DND-41 (cell line): ENCODE data around the gene PPIL1.
A peak's percentile ranks its signal among the peaks of the same experiment; 100 is the strongest.

Experiments
- ATAC-seq: fragments of 200-7000 bp; cut with Tn5 transposase; 3 replicates; pipeline ENCODE4 v1.9.1; 2021; ENCODE audit warnings: low read depth; ENCODE audit not compliant: insufficient read depth
- DNase-seq: peaks from one replicate; pipeline ENCODE4 v3.0.0-alpha.2; 2020
- H2AFZ ChIP-seq: 2 replicates; pipeline ENCODE4 v1.6.0; 2012; ENCODE audit warnings: low read depth, low read length
- H3K27ac ChIP-seq: 2 replicates; pipeline ENCODE4 v1.5.1; 2012; ENCODE audit warnings: low read length, inconsistent platforms
- H3K27me3 ChIP-seq: fragments of 200-600 bp; sonication (generic); 2 replicates; pipeline ENCODE4 v1.6.0; 2012; ENCODE audit warnings: low read length, mild to moderate bottlenecking, inconsistent platforms; ENCODE audit not compliant: insufficient read depth, poor library complexity
- H3K36me3 ChIP-seq: 2 replicates; pipeline ENCODE4 v1.5.1; 2012; ENCODE audit warnings: low read length, inconsistent platforms; ENCODE audit not compliant: insufficient read depth
- H3K4me1 ChIP-seq: 2 replicates; pipeline ENCODE4 v1.5.1; 2012; ENCODE audit warnings: mild to moderate bottlenecking, low read length; ENCODE audit not compliant: insufficient read depth
- H3K4me2 ChIP-seq: 2 replicates; pipeline ENCODE4 v1.6.0; 2012; ENCODE audit warnings: mild to moderate bottlenecking, moderate library complexity, low read length, inconsistent platforms; ENCODE audit not compliant: insufficient read depth
- H3K4me3 ChIP-seq, 2 experiments: fragments of 200-600 bp in 1 of 2; shearing (Covaris generic) in 1 of 2; 2 replicates each; pipeline ENCODE4 v1.5.1; 2012 to 2016; ENCODE audit warnings: inconsistent platforms in 2 of 2, low read length in 2 of 2, mild to moderate bottlenecking in 2 of 2, low read depth in 1 of 2, moderate library complexity in 1 of 2
- H3K79me2 ChIP-seq: 2 replicates; pipeline ENCODE4 v1.6.0; 2012; ENCODE audit warnings: low read length, inconsistent platforms; ENCODE audit not compliant: insufficient read depth
- H3K9ac ChIP-seq: 2 replicates; pipeline ENCODE4 v1.6.0; 2012; ENCODE audit warnings: low read depth, mild to moderate bottlenecking, inconsistent platforms, low read length, moderate library complexity
- H3K9me3 ChIP-seq: 2 replicates; pipeline ENCODE4 v1.5.1; 2012; ENCODE audit warnings: low read length, moderate library complexity, mild to moderate bottlenecking, inconsistent platforms; ENCODE audit not compliant: insufficient read depth, severe bottlenecking
- H4K20me1 ChIP-seq: 2 replicates; pipeline ENCODE4 v1.6.0; 2012; ENCODE audit warnings: low read length; ENCODE audit not compliant: insufficient read depth
- EZH2 ChIP-seq: IDR thresholded peaks from 3 replicates; pipeline ENCODE4 v1.6.1; 2012; ENCODE audit warnings: borderline replicate concordance, low read depth, mild to moderate bottlenecking, moderate library complexity, low read length, inconsistent platforms; ENCODE audit not compliant: severe bottlenecking
- TF ChIP-seq, protein P1 (sequence below): IDR thresholded peaks from 2 replicates; pipeline ENCODE4 v1.5.1; 2012; ENCODE audit warnings: borderline replicate concordance, low read length, moderate library complexity, mild to moderate bottlenecking; ENCODE audit not compliant: poor library complexity, severe bottlenecking; ENCODE audit errors: extremely low read depth

PPIL1 gene

DNA sequence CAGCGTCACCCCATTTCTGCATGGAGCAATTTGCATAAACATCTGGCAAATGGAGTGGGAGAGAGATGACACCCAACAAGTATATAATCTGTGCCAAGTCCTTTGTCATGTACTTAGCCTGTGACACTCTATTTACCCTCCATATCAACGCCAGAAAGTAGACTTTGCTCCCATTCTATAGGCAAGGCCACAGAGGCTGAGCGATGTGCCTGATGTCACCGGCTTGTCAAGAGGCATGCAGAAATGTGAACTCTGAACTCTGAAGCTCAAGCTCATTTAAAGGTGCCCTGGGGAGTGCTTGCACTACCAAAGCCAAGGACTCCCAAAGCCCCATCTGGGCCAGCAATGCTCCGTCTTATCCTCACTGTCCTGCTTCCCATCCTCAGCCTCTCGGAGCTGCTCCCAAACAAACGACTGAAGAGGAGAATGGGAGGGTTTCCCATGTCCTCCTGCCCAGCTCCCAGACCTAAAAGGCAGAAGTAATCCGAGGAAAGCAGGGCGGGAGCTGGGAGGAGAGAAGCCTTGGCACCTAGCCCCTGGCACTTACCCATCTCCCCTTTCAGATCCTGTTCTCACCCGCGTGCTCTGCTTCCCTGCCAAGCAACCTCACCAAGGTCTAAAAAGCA lies 44.6 kb downstream of the PPIL1 start:
- no peak overlapping the region for H3K4me2 ChIP-seq
- no peak overlapping the region for H3K9ac ChIP-seq
- H3K4me3 ChIP-seq: no peak overlapping the region
- no peak for TF ChIP-seq EZH2
- TF ChIP-seq, protein P1, sequence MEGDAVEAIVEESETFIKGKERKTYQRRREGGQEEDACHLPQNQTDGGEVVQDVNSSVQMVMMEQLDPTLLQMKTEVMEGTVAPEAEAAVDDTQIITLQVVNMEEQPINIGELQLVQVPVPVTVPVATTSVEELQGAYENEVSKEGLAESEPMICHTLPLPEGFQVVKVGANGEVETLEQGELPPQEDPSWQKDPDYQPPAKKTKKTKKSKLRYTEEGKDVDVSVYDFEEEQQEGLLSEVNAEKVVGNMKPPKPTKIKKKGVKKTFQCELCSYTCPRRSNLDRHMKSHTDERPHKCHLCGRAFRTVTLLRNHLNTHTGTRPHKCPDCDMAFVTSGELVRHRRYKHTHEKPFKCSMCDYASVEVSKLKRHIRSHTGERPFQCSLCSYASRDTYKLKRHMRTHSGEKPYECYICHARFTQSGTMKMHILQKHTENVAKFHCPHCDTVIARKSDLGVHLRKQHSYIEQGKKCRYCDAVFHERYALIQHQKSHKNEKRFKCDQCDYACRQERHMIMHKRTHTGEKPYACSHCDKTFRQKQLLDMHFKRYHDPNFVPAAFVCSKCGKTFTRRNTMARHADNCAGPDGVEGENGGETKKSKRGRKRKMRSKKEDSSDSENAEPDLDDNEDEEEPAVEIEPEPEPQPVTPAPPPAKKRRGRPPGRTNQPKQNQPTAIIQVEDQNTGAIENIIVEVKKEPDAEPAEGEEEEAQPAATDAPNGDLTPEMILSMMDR: no peak
- H3K9me3 ChIP-seq: no peaks in the 10 kb centered on the region
- no peaks in the 10 kb centered on the region for H3K36me3 ChIP-seq
- no peaks in the 10 kb centered on the region for H3K27me3 ChIP-seq
- no peak overlapping the region for H3K27ac ChIP-seq
- no peaks in the 10 kb centered on the region for H3K4me1 ChIP-seq
- DNase-seq (no peak), ATAC-seq (no peak)
- no peaks in the 10 kb centered on the region for H4K20me1 ChIP-seq
- H3K79me2 ChIP-seq: no peaks in the 10 kb centered on the region
- no peak overlapping the region for H2AFZ ChIP-seq

DNA sequence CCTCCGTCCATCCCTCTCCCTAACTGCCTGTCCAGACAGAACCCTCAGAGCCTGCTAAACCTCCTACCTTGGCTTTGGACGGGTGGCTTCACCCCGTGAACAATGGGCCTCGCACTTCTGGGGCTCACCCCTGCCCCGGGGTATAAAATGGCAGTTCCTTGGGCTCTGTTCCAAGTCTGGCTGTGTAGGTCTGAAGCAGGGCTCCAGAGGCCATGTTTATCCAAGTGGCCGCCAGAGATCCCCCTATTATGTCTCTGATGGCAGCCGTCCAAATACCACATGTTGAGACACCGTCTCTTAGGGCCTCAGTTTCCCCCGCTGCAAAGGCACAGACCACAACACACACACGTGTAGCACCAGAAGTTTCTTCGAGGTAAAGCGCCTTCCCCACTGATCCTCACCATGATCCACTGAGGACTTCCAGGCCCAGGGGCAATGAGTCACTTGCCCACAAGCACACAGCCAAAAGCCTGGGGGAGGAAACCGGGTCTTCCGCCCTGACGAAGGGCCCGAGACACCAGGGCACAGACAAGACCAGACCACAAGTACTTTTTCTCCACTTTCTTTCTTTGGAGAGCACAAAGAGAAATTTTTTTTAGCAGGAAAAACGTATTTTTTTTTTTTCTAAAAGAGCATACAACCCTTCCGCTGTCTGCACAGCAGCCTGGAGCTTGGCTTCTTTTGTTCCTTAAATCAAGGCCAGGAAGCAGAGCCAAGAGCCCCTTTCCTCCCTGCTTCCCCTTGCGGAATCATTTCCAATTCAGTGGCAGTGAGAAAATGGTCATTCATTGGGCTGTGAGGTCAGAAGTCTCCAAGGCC lies 47.1 kb downstream of the PPIL1 start:
- peak; percentile 37 for DNase-seq
- no peaks in the 10 kb centered on the region for H3K27me3 ChIP-seq
- H3K4me2 ChIP-seq: no peak overlapping the region
- H3K79me2 ChIP-seq: no peaks in the 10 kb centered on the region
- TF ChIP-seq, protein P1: no peak
- no peak for TF ChIP-seq EZH2
- no peak overlapping the region for H3K9ac ChIP-seq
- peak; percentile 71 for ATAC-seq
- H3K9me3 ChIP-seq: no peaks in the 10 kb centered on the region
- H2AFZ ChIP-seq: no peak overlapping the region
- H3K4me1 ChIP-seq: no peaks in the 10 kb centered on the region
- H3K36me3 ChIP-seq: no peaks in the 10 kb centered on the region
- no peak overlapping the region for H3K27ac ChIP-seq
- H4K20me1 ChIP-seq: no peaks in the 10 kb centered on the region
- H3K4me3 ChIP-seq: no peak overlapping the region

DNA sequence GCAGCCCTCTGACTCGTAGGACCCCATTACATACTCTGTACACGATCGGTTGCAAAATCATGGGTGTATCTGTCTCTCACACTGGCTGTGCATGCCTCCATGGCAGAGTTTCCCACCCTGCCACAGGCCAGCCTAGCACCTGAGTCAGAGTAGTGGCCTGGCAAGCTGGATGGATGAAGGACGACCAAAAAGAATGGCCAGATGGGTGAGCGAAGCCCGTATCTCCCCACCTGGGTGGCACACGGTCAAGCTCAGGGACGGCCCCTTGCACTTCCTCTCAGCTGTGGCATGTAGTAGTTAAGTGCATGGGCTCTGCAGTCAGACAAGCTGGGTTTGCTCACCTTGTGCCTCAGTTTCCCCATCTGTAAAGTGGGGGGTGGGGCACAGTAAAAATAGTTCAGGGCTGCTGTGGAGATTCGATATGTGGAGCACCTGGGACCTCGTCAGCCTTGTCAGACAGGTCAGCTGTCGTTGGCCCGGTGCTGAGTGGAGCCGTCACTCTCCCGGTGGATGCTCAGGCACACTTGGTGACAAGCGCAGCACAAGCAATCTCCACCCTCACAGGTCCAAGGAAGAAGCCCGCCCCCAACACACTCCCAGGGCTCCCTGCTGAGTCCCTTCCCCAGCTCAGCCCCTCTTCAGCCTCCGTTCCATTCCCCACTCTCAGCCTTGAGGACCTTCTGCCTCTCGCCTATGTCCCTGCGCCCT lies 47.9 kb downstream of the PPIL1 start:
- TF ChIP-seq EZH2: no peak
- TF ChIP-seq, protein P1: no peak
- no peak overlapping the region for H3K9ac ChIP-seq
- H3K4me2 ChIP-seq: no peak overlapping the region
- no peaks in the 10 kb centered on the region for H3K79me2 ChIP-seq
- H4K20me1 ChIP-seq: no peaks in the 10 kb centered on the region
- no peak overlapping the region for H3K27ac ChIP-seq
- ATAC-seq (no peak), DNase-seq (no peak)
- no peaks in the 10 kb centered on the region for H3K27me3 ChIP-seq
- H3K4me1 ChIP-seq: no peaks in the 10 kb centered on the region
- H3K4me3 ChIP-seq: no peak overlapping the region
- H3K36me3 ChIP-seq: no peaks in the 10 kb centered on the region
- H2AFZ ChIP-seq: no peak overlapping the region
- no peaks in the 10 kb centered on the region for H3K9me3 ChIP-seq
